Neural progenitor cell (in vitro differentiated cells): ENCODE results near the gene INTS6L. TPM values are rescaled to one million over a fixed set of nuclear protein-coding genes. Genes with fewer than 3 reads are reported as not detected.

ENCODE experiments used
- DNase-seq: peaks from one replicate; pipeline ENCODE4 v3.0.0-alpha.2; 2016; ENCODE audit warnings: low spot score
- H2AFZ ChIP-seq: fragments of 200-600 bp; sonication (generic); replicated peaks from 2 replicates; pipeline ENCODE4 v1.6.1; 2016; ENCODE audit warnings: antibody characterized with exemption
- H3F3A ChIP-seq: fragments of 200-600 bp; sonication (generic); 2 replicates; pipeline ENCODE4 v1.6.1; 2016; ENCODE audit warnings: antibody characterized with exemption, low read depth
- H3K27ac ChIP-seq: fragments of 200-600 bp; sonication (generic); 2 replicates; pipeline ENCODE4 v1.5.1; 2016; ENCODE audit warnings: mild to moderate bottlenecking
- H3K27me3 ChIP-seq: fragments of 200-600 bp; sonication (generic); 2 replicates; pipeline ENCODE4 v1.6.1; 2016; ENCODE audit warnings: mild to moderate bottlenecking, moderate library complexity
- H3K36me3 ChIP-seq: fragments of 200-600 bp; sonication (generic); 2 replicates; pipeline ENCODE4 v1.5.1; 2016
- H3K4me1 ChIP-seq: fragments of 200-600 bp; sonication (generic); 2 replicates; pipeline ENCODE4 v1.6.1; 2016; ENCODE audit warnings: mixed run types
- H3K4me2 ChIP-seq: fragments of 200-600 bp; sonication (generic); 2 replicates; pipeline ENCODE4 v1.6.1; 2016
- H3K4me3 ChIP-seq: fragments of 200-600 bp; sonication (generic); 2 replicates; pipeline ENCODE4 v1.5.1; 2016
- H3K79me2 ChIP-seq: fragments of 200-600 bp; sonication (generic); 2 replicates; pipeline ENCODE4 v1.6.1; 2016; ENCODE audit warnings: low read depth
- H3K9ac ChIP-seq: fragments of 200-600 bp; sonication (generic); 2 replicates; pipeline ENCODE4 v1.6.1; 2016
- H3K9me3 ChIP-seq: fragments of 200-600 bp; sonication (generic); 2 replicates; pipeline ENCODE4 v1.5.1; 2016; ENCODE audit warnings: low read depth
- H4K20me1 ChIP-seq: fragments of 200-600 bp; sonication (generic); 2 replicates; pipeline ENCODE4 v1.6.1; 2016; ENCODE audit warnings: low read depth
- H3K27ac Mint-ChIP-seq: 3 replicates; pipeline ENCODE4 v1.8.0; 2021; ENCODE audit warnings: mixed read lengths
- H3K27me3 Mint-ChIP-seq: 2 replicates; pipeline ENCODE4 v1.8.0; 2022; ENCODE audit warnings: low read depth, mild to moderate bottlenecking, inconsistent platforms, moderate library complexity, mixed read lengths; ENCODE audit not compliant: insufficient read depth
- H3K36me3 Mint-ChIP-seq: 3 replicates; pipeline ENCODE4 v1.8.0; 2021; ENCODE audit warnings: mixed read lengths
- H3K4me1 Mint-ChIP-seq: 3 replicates; pipeline ENCODE4 v1.8.0; 2021; ENCODE audit warnings: mixed read lengths
- H3K4me3 Mint-ChIP-seq: 3 replicates; pipeline ENCODE4 v1.8.0; 2021; ENCODE audit warnings: mild to moderate bottlenecking, moderate library complexity, mixed read lengths
- H3K9me3 Mint-ChIP-seq: 3 replicates; pipeline ENCODE4 v1.8.0; 2020; ENCODE audit warnings: mixed read lengths
- CTCF ChIP-seq: fragments of 200-600 bp; sonication (generic); IDR thresholded peaks from 2 replicates; pipeline ENCODE4 v1.5.1; 2017; ENCODE audit warnings: antibody characterized with exemption, mild to moderate bottlenecking
- EZH2 ChIP-seq: fragments of 200-600 bp; sonication (generic); IDR thresholded peaks from 2 replicates; pipeline ENCODE4 v1.6.1; 2017; ENCODE audit warnings: antibody characterized with exemption, mild to moderate bottlenecking, moderate library complexity
- EZH2phosphoT487 ChIP-seq: fragments of 200-600 bp; sonication (generic); IDR thresholded peaks from 2 replicates; pipeline ENCODE4 v1.6.1; 2017; ENCODE audit warnings: antibody characterized with exemption
- total RNA-seq: library from RNA; depleted of rRNA; stranded (reverse); fragments of >200 nt; gene quantifications from 2 replicates; pipeline ENCODE4 v1.2.3, GENCODE V29; 2015; ENCODE audit warnings: low replicate concordance

INTS6L gene
- total RNA-seq, 1 donor from 2014 or later = 18.3 TPM

- Mint-ChIP-seq H3K4me1 (no peaks in the 10 kb centered on the region), H3K9me3 (peaks cover 4% of the 10 kb centered on the region), H3K27me3 (no peaks in the 10 kb centered on the region), H3K4me3 (no peak overlapping the region), H3K27ac (no peak overlapping the region), H3K36me3 (no peaks in the 10 kb centered on the region)
- no peak overlapping the region for H2AFZ ChIP-seq
- DNase-seq = no peak
- H3F3A ChIP-seq = no peaks in the 10 kb centered on the region
- no peaks in the 10 kb centered on the region for H3K36me3 ChIP-seq
- no peak overlapping the region for H3K9ac ChIP-seq
- H3K27ac ChIP-seq = no peak overlapping the region
- no peaks in the 10 kb centered on the region for H4K20me1 ChIP-seq
- H3K9me3 ChIP-seq = no peaks in the 10 kb centered on the region
- no peak overlapping the region for H3K4me2 ChIP-seq
- H3K4me1 ChIP-seq = no peaks in the 10 kb centered on the region
- no peaks in the 10 kb centered on the region for H3K27me3 ChIP-seq
- no peak overlapping the region for H3K4me3 ChIP-seq
- TF ChIP-seq EZH2phosphoT487 = no peak
- TF ChIP-seq EZH2 = no peak
- no peak for TF ChIP-seq CTCF
- H3K79me2 ChIP-seq = no peaks in the 10 kb centered on the region
Observed at GRCh38 chrX:135497736-135498135, 22.7 kb upstream of the INTS6L start.

- no peak for TF ChIP-seq EZH2phosphoT487
- no peak for TF ChIP-seq CTCF
- TF ChIP-seq EZH2 = no peak
- H3K9ac ChIP-seq = no peak overlapping the region
- Mint-ChIP-seq H3K27ac (no peak overlapping the region), H3K4me1 (no peaks in the 10 kb centered on the region), H3K27me3 (no peaks in the 10 kb centered on the region), H3K36me3 (no peaks in the 10 kb centered on the region), H3K9me3 (peaks cover 4% of the 10 kb centered on the region), H3K4me3 (no peak overlapping the region)
- H3K4me1 ChIP-seq = no peaks in the 10 kb centered on the region
- DNase-seq = no peak
- H3K27ac ChIP-seq = no peak overlapping the region
- no peak overlapping the region for H3K4me2 ChIP-seq
- no peaks in the 10 kb centered on the region for H3K27me3 ChIP-seq
- no peaks in the 10 kb centered on the region for H4K20me1 ChIP-seq
- no peak overlapping the region for H2AFZ ChIP-seq
- H3F3A ChIP-seq = no peaks in the 10 kb centered on the region
- H3K36me3 ChIP-seq = no peaks in the 10 kb centered on the region
- no peaks in the 10 kb centered on the region for H3K9me3 ChIP-seq
- no peak overlapping the region for H3K4me3 ChIP-seq
- H3K79me2 ChIP-seq = no peaks in the 10 kb centered on the region
Observed at GRCh38 chrX:135498236-135498635, 22.2 kb upstream of the INTS6L start.

- Histone ChIP-seq H3K4me3 (no peak overlapping the region), H3K4me2 (no peak overlapping the region), H3K79me2 (no peaks in the 10 kb centered on the region), H3K36me3 (no peaks in the 10 kb centered on the region), H4K20me1 (no peaks in the 10 kb centered on the region), H3K9ac (no peak overlapping the region), H2AFZ (no peak overlapping the region), H3K27me3 (no peaks in the 10 kb centered on the region), H3K9me3 (no peaks in the 10 kb centered on the region), H3K27ac (no peak overlapping the region), H3F3A (no peaks in the 10 kb centered on the region), H3K4me1 (no peaks in the 10 kb centered on the region)
- Mint-ChIP-seq H3K27ac (no peak overlapping the region), H3K9me3 (no peaks in the 10 kb centered on the region), H3K4me3 (no peak overlapping the region), H3K27me3 (no peaks in the 10 kb centered on the region), H3K36me3 (no peaks in the 10 kb centered on the region), H3K4me1 (no peaks in the 10 kb centered on the region)
- TF ChIP-seq EZH2 (no peak), EZH2phosphoT487 (no peak), CTCF (no peak)
- no peak for DNase-seq
Observed at GRCh38 chrX:135505351-135505750, 15.1 kb upstream of the INTS6L start.
